SK-N-SH (cell line): ENCODE measurements around the gene UNK. TPM values are rescaled to one million over a fixed set of nuclear protein-coding genes. Genes with fewer than 3 reads are reported as not detected.

Experiments
- CTCF ChIA-PET: fragments of 300-600, 350-600 bp; formaldehyde crosslinking; extraction: SDS; loops from one replicate; lab custom pipeline; 2021; lab: Yijun Ruan, JAX
- POLR2A ChIA-PET: fragments of 350-600 bp; sonication (Branson Sonifier 250); formaldehyde crosslinking; extraction: SDS; loops from one replicate; lab custom pipeline; 2020; ENCODE audit warnings: antibody characterized with exemption, inconsistent platforms; lab: Yijun Ruan, JAX
- DNase-seq: peaks from one replicate; pipeline ENCODE4 v3.0.0; 2012
- H2AFZ ChIP-seq: fragments of 200-600 bp; sonication (generic); 2 replicates; pipeline ENCODE4 v1.8.1; 2016; ENCODE audit warnings: antibody characterized with exemption, mild to moderate bottlenecking, low read depth
- H3F3A ChIP-seq: fragments of 200-600 bp; sonication (generic); replicated peaks from 2 replicates; pipeline ENCODE3; 2016; ENCODE audit warnings: antibody characterized with exemption, mild to moderate bottlenecking; ENCODE audit not compliant: insufficient read depth
- H3K27ac ChIP-seq, 2 experiments: fragments of 200-500 bp in 1 of 2; fragments of 200-600 bp in 1 of 2; sonication (Bioruptor generic) in 1 of 2; sonication (generic), shearing (Covaris generic) in 1 of 2; 2 replicates each; pipeline versions ENCODE4 v1.5.1 to v1.6.1; 2014 to 2016; ENCODE audit warnings: low read depth in 2 of 2, inconsistent platforms in 1 of 2, low read length in 1 of 2, mild to moderate bottlenecking in 1 of 2, mixed read lengths in 1 of 2
- H3K27me3 ChIP-seq: fragments of 200-600 bp; sonication (generic), shearing (Covaris generic); 2 replicates; pipeline ENCODE4 v1.6.1; 2016; ENCODE audit warnings: mixed run types; ENCODE audit not compliant: insufficient read depth
- H3K36me3 ChIP-seq, 2 experiments: fragments of 200-500 bp in 1 of 2; fragments of 200-600 bp in 1 of 2; sonication (Bioruptor generic) in 1 of 2; sonication (generic) in 1 of 2; replicated peaks in 1 of 2; 2 replicates each; pipeline versions ENCODE3 to v1.5.1; 2014 to 2016; ENCODE audit warnings: low read length in 1 of 2, mild to moderate bottlenecking in 1 of 2; ENCODE audit not compliant: insufficient read depth in 2 of 2, control insufficient read depth in 1 of 2
- H3K4me1 ChIP-seq, 2 experiments: fragments of 200-500 bp in 1 of 2; fragments of 200-600 bp in 1 of 2; sonication (Bioruptor generic) in 1 of 2; sonication (generic), shearing (Covaris generic) in 1 of 2; 2 replicates each; pipeline versions ENCODE4 v1.5.1 to v1.6.1; 2014 to 2016; ENCODE audit warnings: low read depth in 1 of 2, low read length in 1 of 2, mixed run types in 1 of 2; ENCODE audit not compliant: insufficient read depth in 2 of 2, control insufficient read depth in 1 of 2
- H3K4me2 ChIP-seq: fragments of 200-600 bp; sonication (generic), shearing (Covaris generic); 2 replicates; pipeline ENCODE4 v1.6.1; 2017; ENCODE audit warnings: mixed run types
- H3K4me3 ChIP-seq, 2 experiments: fragments of 200-500 bp in 1 of 2; fragments of 200-600 bp in 1 of 2; sonication (Bioruptor generic) in 1 of 2; sonication (generic), shearing (Covaris generic) in 1 of 2; 2 replicates each; pipeline versions ENCODE4 v1.5.1 to v1.8.1; 2014 to 2016; ENCODE audit warnings: low read depth in 2 of 2, inconsistent platforms in 1 of 2, low read length in 1 of 2, mild to moderate bottlenecking in 1 of 2, mixed read lengths in 1 of 2, moderate library complexity in 1 of 2
- H3K79me2 ChIP-seq: fragments of 200-600 bp; sonication (generic); 2 replicates; pipeline ENCODE4 v1.8.1; 2017; ENCODE audit warnings: mild to moderate bottlenecking; ENCODE audit not compliant: insufficient read depth
- H3K9ac ChIP-seq: fragments of 200-600 bp; sonication (generic); 2 replicates; pipeline ENCODE4 v1.6.1; 2017; ENCODE audit warnings: mixed run types
- H3K9me2 ChIP-seq: fragments of 200-600 bp; sonication (generic); 2 replicates; pipeline ENCODE4 v1.6.1; 2017; ENCODE audit warnings: mixed run types
- H3K9me3 ChIP-seq: fragments of 200-600 bp; sonication (generic); 2 replicates; pipeline ENCODE4 v1.6.1; 2017; ENCODE audit warnings: mixed run types, mild to moderate bottlenecking, moderate library complexity
- H4K20me1 ChIP-seq: fragments of 200-600 bp; sonication (generic); 2 replicates; pipeline ENCODE4 v1.6.1; 2017; ENCODE audit warnings: mild to moderate bottlenecking, mixed run types; ENCODE audit not compliant: insufficient read depth
- EZH2phosphoT487 ChIP-seq: fragments of 200-600 bp; sonication (generic); IDR thresholded peaks from 2 replicates; pipeline ENCODE4 v1.6.1; 2017; ENCODE audit warnings: low read depth, mixed run types, mild to moderate bottlenecking, antibody characterized with exemption, moderate library complexity, borderline replicate concordance
- FOXJ3 ChIP-seq: sonication (generic); formaldehyde crosslinking; IDR thresholded peaks from 2 replicates; pipeline ENCODE4 v1.5.1; 2020; ENCODE audit warnings: mild to moderate bottlenecking, missing genetic modification reagents
- GATA2 ChIP-seq: sonication (generic); formaldehyde crosslinking; IDR thresholded peaks from 2 replicates; pipeline ENCODE4 v1.5.0; 2020; ENCODE audit warnings: mild to moderate bottlenecking, missing genetic modification reagents
- MXI1 ChIP-seq: IDR thresholded peaks from 2 replicates; pipeline ENCODE4 v1.6.1; 2012; ENCODE audit warnings: mild to moderate bottlenecking, low read depth, low read length, improper control_type of control experiment
- POLR2AphosphoS5 ChIP-seq: IDR thresholded peaks from 2 replicates; pipeline ENCODE4 v1.6.1; 2012; ENCODE audit warnings: low read depth, low read length
- RCOR1 ChIP-seq: fragments of 150-350 bp; IDR thresholded peaks from 2 replicates; pipeline ENCODE4 v1.6.1; 2017; ENCODE audit warnings: antibody characterized with exemption, low read length
- SIN3A ChIP-seq: IDR thresholded peaks from 2 replicates; pipeline ENCODE4 v1.6.1; 2012; ENCODE audit warnings: low read depth, mild to moderate bottlenecking, low read length, moderate library complexity, borderline replicate concordance
- WGBS: methylation state at CpG from one replicate; pipeline ENCODE4 v1.1.6; 2017; ENCODE audit warnings: low lambda C conversion rate; 5-methylcytosine and 5-hydroxymethylcytosine counted together
- polyA plus RNA-seq, 3 experiments: library from polyadenylated mRNA; depleted of rRNA; stranded (reverse); fragments of >200 nt; gene quantifications; 2 replicates each; pipeline ENCODE4 v1.2.3, GENCODE V29; 2012

UNK gene
- polyA plus RNA-seq, 1 of the 3 experiments (the other 2 are of a cell fraction), result 24.8 TPM

- Histone ChIP-seq H3K4me3 (no peak overlapping the region; a peak in 1 of 4 replicates), H3F3A (no peaks in the 10 kb centered on the region), H3K4me2 (no peak overlapping the region), H2AFZ (no peak overlapping the region), H3K9ac (no peak overlapping the region), H3K36me3 (peaks cover 5 to 25% of the 10 kb centered on the region in 2 experiments), H3K27me3 (no peaks in the 10 kb centered on the region), H3K27ac (peak overlapping the region in 1 of 2 experiments; percentile 93; a peak in 2 of 4 replicates), H3K9me2 (no peaks in the 10 kb centered on the region), H3K9me3 (no peaks in the 10 kb centered on the region), H3K79me2 (no peaks in the 10 kb centered on the region), H3K4me1 (peaks cover 4 to 34% of the 10 kb centered on the region in 2 experiments; a peak in 3 of 4 replicates), H4K20me1 (no peaks in the 10 kb centered on the region)
- no peak for DNase-seq
- POLR2A ChIA-PET, result interaction anchor here (0.9 to 4.8 kb wide), 9 partner anchors 8 to 72 kb away, joined by 3 to 38 read pairs (median 8); partner anchors contain the start of genes UNK and WBP2
- WGBS, result 91% methylated on average over 18 of the region's 22 CpGs
- TF ChIP-seq POLR2AphosphoS5 (no peak), EZH2phosphoT487 (no peak)
- CTCF ChIA-PET, result interaction anchor here (0.8 to 16.1 kb wide), 11 partner anchors 10 to 172 kb away, joined by 4 to 326 read pairs (median 9); partner anchors contain the start of genes GALK1, TRIM47, UNK and WBP2
Observed at GRCh38 chr17:75842963-75843576, 58.5 kb downstream of the UNK start.

- Histone ChIP-seq H3K9me2 (no peaks in the 10 kb centered on the region), H3K9me3 (no peaks in the 10 kb centered on the region), H3K79me2 (no peaks in the 10 kb centered on the region), H2AFZ (no peak within 1 kb of the TSS), H3K36me3 (peaks cover 5 to 32% of the 10 kb centered on the region in 2 experiments), H3K4me1 (peaks cover 4 to 34% of the 10 kb centered on the region in 2 experiments; a peak in 3 of 4 replicates), H3K4me2 (no peak within 1 kb of the TSS), H4K20me1 (no peaks in the 10 kb centered on the region), H3K9ac (no peak within 1 kb of the TSS), H3F3A (no peaks in the 10 kb centered on the region), H3K4me3 (peak within 1 kb of the TSS in 1 of 2 experiments; percentile 17; a peak in 1 of 4 replicates), H3K27me3 (no peaks in the 10 kb centered on the region), H3K27ac (peak within 1 kb of the TSS in 1 of 2 experiments; percentile 93; a peak in 2 of 4 replicates)
- peak; percentile 94 for DNase-seq
- CTCF ChIA-PET, result interaction anchor here (0.6 to 16.1 kb wide), 22 partner anchors 11 to 171 kb away, joined by 3 to 326 read pairs (median 4); partner anchors contain the start of genes GALK1, TRIM47, UNK and WBP2
- WGBS, result 79% methylated on average over 32 of the region's 35 CpGs
- 0 out of 2 replicates have a peak, but pooled peaks have one; percentile 4 for TF ChIP-seq RCOR1
- TF ChIP-seq SIN3A, result no peak
- TF ChIP-seq FOXJ3 (CRISPR knock-in tag), result peak; percentile 21
- peak; percentile 94 for TF ChIP-seq GATA2
- TF ChIP-seq MXI1, result peak; percentile 32; the same call in 1 of the 2 replicates
- POLR2A ChIA-PET, result interaction anchor here (0.6 to 4.8 kb wide), 14 partner anchors 9 to 432 kb away, joined by 3 to 38 read pairs (median 6); partner anchors contain the start of genes UNK and WBP2
Observed at GRCh38 chr17:75843577-75844529, 59.2 kb downstream of the UNK start, which contains the start of gene UNC13D. Gene UNC13D, minus strand, starts transcription at chr17:75844404. Its CDS starts 67 bp downstream, at chr17:75844337.
